Smooth muscle cell (in vitro differentiated cells): ENCODE results near the gene PITPNC1. TPM values are rescaled to one million over a fixed set of nuclear protein-coding genes. Genes with fewer than 3 reads are reported as not detected.

Source experiments
- DNase-seq: peaks from one replicate; lab custom pipeline; 2025; ENCODE audit not compliant: unreplicated experiment; lab: John Stamatoyannopoulos, UW
- H2AFZ ChIP-seq: fragments of 200-600 bp; sonication (generic); 2 replicates; pipeline ENCODE4 v1.6.0; 2016; ENCODE audit warnings: antibody characterized with exemption, low read depth, mild to moderate bottlenecking
- H3F3A ChIP-seq: fragments of 200-600 bp; sonication (generic); 2 replicates; pipeline ENCODE4 v1.6.0; 2017; ENCODE audit warnings: antibody characterized with exemption, low read depth
- H3K27ac ChIP-seq: fragments of 200-600 bp; sonication (generic); 2 replicates; pipeline ENCODE4 v1.5.1; 2016; ENCODE audit warnings: low read depth, mild to moderate bottlenecking
- H3K27me3 ChIP-seq: fragments of 200-600 bp; sonication (generic); 2 replicates; pipeline ENCODE4 v1.6.1; 2016; ENCODE audit warnings: low read depth, mild to moderate bottlenecking
- H3K36me3 ChIP-seq: fragments of 200-600 bp; sonication (generic); 2 replicates; pipeline ENCODE4 v1.5.1; 2016; ENCODE audit warnings: low read depth
- H3K4me1 ChIP-seq: fragments of 200-600 bp; sonication (generic); 2 replicates; pipeline ENCODE4 v1.5.1; 2016; ENCODE audit warnings: low read depth
- H3K4me2 ChIP-seq: fragments of 200-600 bp; sonication (generic); 2 replicates; pipeline ENCODE4 v1.6.0; 2016; ENCODE audit warnings: mild to moderate bottlenecking
- H3K4me3 ChIP-seq: fragments of 200-600 bp; sonication (generic); 2 replicates; pipeline ENCODE4 v1.5.1; 2016; ENCODE audit warnings: mild to moderate bottlenecking
- H3K79me2 ChIP-seq: fragments of 200-600 bp; sonication (generic); 2 replicates; pipeline ENCODE4 v1.6.0; 2016; ENCODE audit warnings: low read depth, mild to moderate bottlenecking
- H3K9ac ChIP-seq: fragments of 200-600 bp; sonication (generic); 2 replicates; pipeline ENCODE4 v1.6.0; 2016; ENCODE audit warnings: low read depth
- H3K9me3 ChIP-seq: fragments of 200-600 bp; sonication (generic); replicated peaks from 2 replicates; pipeline ENCODE4 v1.5.1; 2016; ENCODE audit warnings: low read depth
- H4K20me1 ChIP-seq: fragments of 200-600 bp; sonication (generic); 2 replicates; pipeline ENCODE4 v1.6.0; 2016; ENCODE audit warnings: low read depth
- CTCF ChIP-seq: fragments of 200-600 bp; sonication (generic); IDR thresholded peaks from 2 replicates; pipeline ENCODE4 v1.5.1; 2017; ENCODE audit warnings: borderline replicate concordance, mild to moderate bottlenecking, antibody characterized with exemption; ENCODE audit not compliant: insufficient read depth, poor library complexity, severe bottlenecking
- WGBS: methylation state at CpG from one replicate; pipeline ENCODE4 v1.1.7; 2016; ENCODE audit warnings: low lambda C conversion rate; 5-methylcytosine and 5-hydroxymethylcytosine counted together
- polyA plus RNA-seq: library from polyadenylated mRNA; unstranded; fragments of >200 nt; fragmentation: Nextera tagmentation; extraction: Ambion mirVana; gene quantifications from 2 replicates; pipeline ENCODE4 v1.2.1, GENCODE V29; 2016
- total RNA-seq: library from RNA; depleted of rRNA; stranded (reverse); fragments of >200 nt; gene quantifications from 2 replicates; pipeline ENCODE4 v1.2.3, GENCODE V29; 2014

The PITPNC1 gene
- total and polyA plus RNA-seq, 2 experiments from 2014 or later = 9.6 to 12.5 TPM

GRCh38 chr17:67582673-67583081 lies 205.6 kb downstream of the PITPNC1 start:
- no peak for TF ChIP-seq CTCF
- Histone ChIP-seq H2AFZ (no peak overlapping the region), H3K9me3 (no peaks in the 10 kb centered on the region), H3K36me3 (no peaks in the 10 kb centered on the region), H3K27me3 (no peaks in the 10 kb centered on the region), H3F3A (no peaks in the 10 kb centered on the region), H3K9ac (no peak overlapping the region), H3K4me2 (no peak overlapping the region), H3K4me3 (no peak overlapping the region), H3K4me1 (peaks cover 8% of the 10 kb centered on the region), H4K20me1 (no peaks in the 10 kb centered on the region), H3K27ac (no peak overlapping the region), H3K79me2 (no peaks in the 10 kb centered on the region)
- 85% methylated on average over 6 of the region's 6 CpGs for WGBS
- DNase-seq = no peak

- Histone ChIP-seq H3K9me3 (no peaks in the 10 kb centered on the region), H3K27ac (peak overlapping the region; percentile 24), H3K4me3 (no peak overlapping the region), H3F3A (no peaks in the 10 kb centered on the region), H4K20me1 (no peaks in the 10 kb centered on the region), H3K27me3 (no peaks in the 10 kb centered on the region), H3K4me2 (peak overlapping the region; percentile 36), H3K36me3 (no peaks in the 10 kb centered on the region), H3K4me1 (peaks cover 8% of the 10 kb centered on the region), H2AFZ (no peak overlapping the region), H3K9ac (no peak overlapping the region), H3K79me2 (no peaks in the 10 kb centered on the region)
- no peak for DNase-seq
- TF ChIP-seq CTCF = no peak
- WGBS = 14% methylated on average over 4 of the region's 4 CpGs
Observed at GRCh38 chr17:67585077-67585602, 208.1 kb downstream of the PITPNC1 start.

- TF ChIP-seq CTCF = no peak
Observed at GRCh38 chr17:67588326-67588725, 211.2 kb downstream of the PITPNC1 start.

GRCh38 chr17:67594115-67594880 lies 217.2 kb downstream of the PITPNC1 start:
- H3K4me1 ChIP-seq = no peaks in the 10 kb centered on the region
- H3K27ac ChIP-seq = no peak overlapping the region
- H3K79me2 ChIP-seq = no peaks in the 10 kb centered on the region
- no peaks in the 10 kb centered on the region for H3F3A ChIP-seq
- H4K20me1 ChIP-seq = no peaks in the 10 kb centered on the region
- H3K4me2 ChIP-seq = no peak overlapping the region
- no peak overlapping the region for H3K9ac ChIP-seq
- no peak for TF ChIP-seq CTCF
- H2AFZ ChIP-seq = no peak overlapping the region
- H3K4me3 ChIP-seq = no peak overlapping the region
- H3K9me3 ChIP-seq = no peaks in the 10 kb centered on the region
- H3K27me3 ChIP-seq = no peaks in the 10 kb centered on the region
- WGBS = 87% methylated on average over 7 of the region's 7 CpGs
- DNase-seq = no peak
- no peaks in the 10 kb centered on the region for H3K36me3 ChIP-seq

More at GRCh38 chr17:67588326-67588725, 211.2 kb downstream of the PITPNC1 start:
- Histone ChIP-seq H3K27me3 (no peaks in the 10 kb centered on the region), H3K4me2 (no peak overlapping the region), H3F3A (no peaks in the 10 kb centered on the region), H3K9me3 (no peaks in the 10 kb centered on the region), H3K79me2 (no peaks in the 10 kb centered on the region), H3K36me3 (no peaks in the 10 kb centered on the region), H3K4me1 (peaks cover 8% of the 10 kb centered on the region), H3K27ac (no peak overlapping the region), H3K4me3 (no peak overlapping the region), H3K9ac (no peak overlapping the region), H4K20me1 (no peaks in the 10 kb centered on the region), H2AFZ (no peak overlapping the region)
- no peak for DNase-seq
- 97% methylated on average over 9 of the region's 9 CpGs for WGBS
